Pancreas (tissue), 10 donors: ENCODE results near the gene UCKL1. TPM values are rescaled to one million over a fixed set of nuclear protein-coding genes. Genes with fewer than 3 reads are reported as not detected.

Source experiments
- ATAC-seq, 4 donors: fragments of 200-7000 bp; cut with Tn5 transposase; one replicate each; pipeline versions ENCODE4 v1.8.0 to v1.9.1; 2020; ENCODE audit warnings: mild to moderate bottlenecking in 4 of 4, moderate library complexity in 4 of 4
- DNase-seq, 6 donors: peaks; one replicate each; pipeline ENCODE4 v3.0.0-alpha.2; 2020
- FAIRE-seq: peaks from 2 replicates; lab custom pipeline; 2012; peaks lifted over from hg19 to GRCh38; lab: Jason Lieb, UNC
- H3K27ac ChIP-seq, 4 donors: fragments of 200-600 bp; sonication (generic); 1 replicate in 3 of 4; 2 replicates in 1 of 4; pipeline versions ENCODE4 v1.5.0 to v1.8.0; 2020
- H3K27me3 ChIP-seq, 4 donors: fragments of 200-600 bp; one replicate each; pipeline ENCODE4 v1.8.0; 2021
- H3K36me3 ChIP-seq, 3 donors: fragments of 200-600 bp; sonication (generic) in 1 of 3; one replicate each; pipeline versions ENCODE4 v1.5.0 to v1.8.0; 2020 to 2021
- H3K4me1 ChIP-seq, 3 donors: fragments of 200-600 bp; one replicate each; pipeline ENCODE4 v1.8.0; 2021
- H3K4me3 ChIP-seq, 4 donors: fragments of 200-600 bp; sonication (generic) in 2 of 4; one replicate each; pipeline versions ENCODE4 v1.5.0 to v1.8.0; 2020 to 2021
- H3K9me3 ChIP-seq, 4 donors: fragments of 200-600 bp; one replicate each; pipeline ENCODE4 v1.8.0; 2021
- WGBS, 2 donors: extraction: QIAGEN DNeasy Blood & Tissue Kit; methylation state at CpG; one replicate each; pipeline ENCODE4 v1.1.7; 2013; 5-methylcytosine and 5-hydroxymethylcytosine counted together
- intact Hi-C, 3 donors: fragments of 100-400 bp; cut with DNase I; formaldehyde crosslinking; loops; one replicate each; pipeline versions ENCODE4 v1.11.1 to v1.14.2; 2022
- polyA plus RNA-seq, 2 donors: library from polyadenylated mRNA; stranded (reverse); fragments of 200-250 nt; gene quantifications; one replicate each; pipeline ENCODE4 v1.2.3, GENCODE V29; 2013
- total RNA-seq, 6 donors: library from RNA; stranded (reverse); fragmentation: NEBNext Ultra II Directional in 4 of 6; extraction: Animal tissue kit (Norgen Biotek cat#: 25700) in 4 of 6; gene quantifications; one replicate each; pipeline versions ENCODE4 v1.2.1 to v1.2.4, GENCODE V29; 2021 to 2023
- TF ChIP-seq, protein P1 (sequence below), 4 donors: fragments of 200-600 bp; sonication (generic) in 3 of 4; IDR thresholded peaks; one replicate each; pipeline versions ENCODE4 v1.5.0 to v1.8.0; 2021; ENCODE audit warnings: antibody characterized with exemption in 4 of 4
- donor health status: healthy with polysubstance abuse.
- donor health status: DM: no; HTN: no; CAD: no; lungs with moderate emphysema.
- donor health status: DM: no; HTN: no; CAD: no.
- donor health status: control.
- donor health status: control.
- donor health status: Bipolar disorder and iron deficiency.
- donor health status: DM: yes; HTN: yes; CAD: no.
- donor health status: DM: no; HTN: no; CAD: no.
- donor health status: DM: no; HTN: no; CAD: no.
- donor health status: DM: yes; HTN: yes; CAD: no.

Gene UCKL1
- total and polyA plus RNA-seq, 8 donors, result 13.9 to 84.7 (median 18.1) TPM

DNA sequence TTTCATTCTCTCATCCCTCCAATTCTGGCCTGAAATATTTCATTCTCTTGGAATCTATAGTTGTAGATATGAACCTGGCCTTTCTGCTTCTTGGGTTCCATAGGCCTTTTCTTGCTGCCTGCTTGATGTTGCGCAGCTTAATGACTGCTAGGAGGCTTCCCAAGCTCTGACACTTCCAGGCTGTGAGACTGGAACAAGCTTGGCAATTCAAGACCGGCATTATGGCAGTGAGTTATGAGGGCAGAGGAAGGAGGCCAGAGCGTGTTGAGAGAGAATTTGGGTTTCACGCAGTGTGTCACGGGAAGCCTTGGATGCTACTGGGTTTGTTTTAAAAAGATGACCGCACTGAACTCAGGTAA lies 62.2 kb downstream of the UCKL1 start:
- Histone ChIP-seq H3K36me3 (peaks cover 0 to 25% (median 0%) of the 10 kb centered on the region in 3 donors), H3K27ac (peak overlapping the region in 2 of 4 donors; percentile 39 to 41), H3K9me3 (no peaks in the 10 kb centered on the region), H3K27me3 (no peaks in the 10 kb centered on the region), H3K4me3 (peak overlapping the region in 2 of 4 donors; percentile 59 to 64), H3K4me1 (peaks cover 20 to 22% (median 20%) of the 10 kb centered on the region in 3 donors)
- TF ChIP-seq, protein P1, sequence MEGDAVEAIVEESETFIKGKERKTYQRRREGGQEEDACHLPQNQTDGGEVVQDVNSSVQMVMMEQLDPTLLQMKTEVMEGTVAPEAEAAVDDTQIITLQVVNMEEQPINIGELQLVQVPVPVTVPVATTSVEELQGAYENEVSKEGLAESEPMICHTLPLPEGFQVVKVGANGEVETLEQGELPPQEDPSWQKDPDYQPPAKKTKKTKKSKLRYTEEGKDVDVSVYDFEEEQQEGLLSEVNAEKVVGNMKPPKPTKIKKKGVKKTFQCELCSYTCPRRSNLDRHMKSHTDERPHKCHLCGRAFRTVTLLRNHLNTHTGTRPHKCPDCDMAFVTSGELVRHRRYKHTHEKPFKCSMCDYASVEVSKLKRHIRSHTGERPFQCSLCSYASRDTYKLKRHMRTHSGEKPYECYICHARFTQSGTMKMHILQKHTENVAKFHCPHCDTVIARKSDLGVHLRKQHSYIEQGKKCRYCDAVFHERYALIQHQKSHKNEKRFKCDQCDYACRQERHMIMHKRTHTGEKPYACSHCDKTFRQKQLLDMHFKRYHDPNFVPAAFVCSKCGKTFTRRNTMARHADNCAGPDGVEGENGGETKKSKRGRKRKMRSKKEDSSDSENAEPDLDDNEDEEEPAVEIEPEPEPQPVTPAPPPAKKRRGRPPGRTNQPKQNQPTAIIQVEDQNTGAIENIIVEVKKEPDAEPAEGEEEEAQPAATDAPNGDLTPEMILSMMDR (IDR thresholded peaks at IDR 0.05), result no peak
- intact Hi-C loops, result no loop called here
- FAIRE-seq (no peak), DNase-seq (no peak), ATAC-seq (no peak)
- 22 to 24% methylated on average over 6 of the region's 6 CpGs for WGBS, 2 donors

DNA sequence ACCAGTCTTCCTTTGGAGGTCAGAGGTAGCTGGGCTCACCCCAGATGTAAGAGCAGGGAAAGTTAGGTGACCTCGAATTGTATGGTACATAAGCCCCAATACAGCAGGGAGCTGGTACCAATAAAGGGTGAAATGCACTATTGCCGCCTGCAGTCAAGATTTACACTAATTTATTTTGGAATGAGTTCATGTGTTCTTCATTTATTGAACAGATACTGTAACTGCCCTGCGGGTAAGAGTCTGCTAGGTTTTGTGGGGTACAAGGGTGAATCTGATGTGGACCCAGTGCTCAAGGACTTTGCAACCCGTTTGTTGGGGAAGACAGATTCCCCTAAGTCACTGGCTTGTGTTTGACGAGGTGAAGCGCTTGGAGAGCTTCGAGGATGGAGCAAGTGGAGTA lies 63.8 kb downstream of the UCKL1 start:
- Histone ChIP-seq H3K9me3 (no peaks in the 10 kb centered on the region), H3K36me3 (peaks cover 0 to 25% (median 0%) of the 10 kb centered on the region in 3 donors), H3K4me1 (peaks cover 6 to 8% (median 6%) of the 10 kb centered on the region in 3 donors), H3K4me3 (no peak overlapping the region), H3K27me3 (no peaks in the 10 kb centered on the region), H3K27ac (no peak overlapping the region)
- intact Hi-C loops, result no loop called here
- TF ChIP-seq, protein P1 (IDR thresholded peaks at IDR 0.05), result no peak
- ATAC-seq, result no peak
- DNase-seq, result no peak
- no peak for FAIRE-seq
- WGBS, 2 donors, result 79 to 89% methylated on average over 7 of the region's 7 CpGs

DNA sequence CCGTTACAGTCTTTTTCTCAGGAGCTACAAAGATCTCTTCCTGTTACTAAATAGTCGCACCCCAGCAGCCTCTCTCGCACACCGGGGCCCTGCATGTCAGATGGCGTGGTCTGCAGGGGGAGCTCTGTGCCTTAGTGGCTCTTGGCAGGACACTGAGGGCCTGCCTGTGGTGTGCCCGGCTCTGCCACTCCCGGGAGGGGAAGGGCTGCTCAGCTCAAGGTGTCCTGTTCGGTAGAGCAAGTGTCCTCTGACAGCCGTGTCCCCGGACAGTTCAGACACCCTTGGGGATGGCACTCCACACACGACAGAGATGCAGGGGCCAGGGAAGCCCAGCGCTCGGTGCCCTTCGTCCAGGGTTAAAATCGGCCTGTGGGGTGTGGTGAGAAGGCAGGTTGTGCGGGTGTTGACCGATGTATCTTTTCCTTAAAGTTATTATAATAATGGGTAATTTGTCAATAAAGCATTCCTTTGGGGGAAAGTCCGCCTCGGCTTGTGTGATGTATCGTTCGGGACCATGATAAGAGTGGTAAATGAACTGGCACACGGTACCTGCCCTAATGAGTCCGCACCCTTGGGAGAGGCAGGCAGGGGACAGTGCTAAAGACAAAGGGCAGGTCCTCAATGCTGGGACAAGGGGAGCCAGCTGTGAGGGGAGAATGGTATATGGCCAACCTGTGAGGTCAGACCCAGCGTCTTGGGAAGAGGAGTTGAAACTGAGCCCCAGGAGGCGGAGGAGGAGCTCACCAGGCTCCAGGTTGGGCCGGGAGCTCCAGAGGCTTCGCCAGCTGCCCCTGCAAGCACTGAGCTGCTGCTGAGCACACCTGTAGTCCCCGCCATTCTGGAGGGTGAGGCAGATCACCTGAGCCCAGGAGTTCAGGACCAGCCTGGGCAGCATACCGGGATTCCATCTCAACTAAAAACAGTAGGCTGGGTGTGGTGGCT lies 64.9 kb downstream of the UCKL1 start:
- no peak for ATAC-seq
- no peaks in the 10 kb centered on the region for H3K4me1 ChIP-seq
- peaks cover 0 to 25% (median 0%) of the 10 kb centered on the region in 3 donors for H3K36me3 ChIP-seq
- H3K4me3 ChIP-seq, result no peak overlapping the region
- TF ChIP-seq, protein P1 (IDR thresholded peaks at IDR 0.05), result no peak
- DNase-seq, result no peak
- FAIRE-seq, result no peak
- no peaks in the 10 kb centered on the region for H3K27me3 ChIP-seq
- WGBS, 2 donors, result 88% methylated on average over 29 of the region's 29 CpGs
- intact Hi-C loops, result no loop called here
- H3K9me3 ChIP-seq, result no peaks in the 10 kb centered on the region
- H3K27ac ChIP-seq, result no peak overlapping the region

DNA sequence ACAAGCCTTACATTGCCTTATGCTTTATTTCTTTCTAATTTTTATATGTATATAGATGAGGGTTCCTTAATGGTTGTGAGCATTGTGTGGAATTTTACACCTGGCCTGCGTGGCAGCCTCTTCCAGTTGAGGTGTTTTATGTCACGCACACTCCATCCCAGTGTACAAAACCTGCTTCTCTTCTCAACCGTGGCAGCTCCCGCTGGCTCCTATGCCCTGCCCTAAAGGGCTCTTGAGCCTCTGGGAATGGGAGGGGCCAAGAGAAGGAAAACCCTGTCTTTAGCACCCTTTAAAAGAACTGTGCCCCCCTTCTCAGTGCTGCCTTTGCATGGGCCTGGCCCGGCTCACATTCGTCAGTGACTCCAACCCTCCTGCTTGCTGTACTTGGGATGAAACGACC lies 65.6 kb downstream of the UCKL1 start:
- TF ChIP-seq, protein P1 (IDR thresholded peaks at IDR 0.05), result no peak
- ATAC-seq, result no peak
- no peak overlapping the region for H3K27ac ChIP-seq

DNA sequence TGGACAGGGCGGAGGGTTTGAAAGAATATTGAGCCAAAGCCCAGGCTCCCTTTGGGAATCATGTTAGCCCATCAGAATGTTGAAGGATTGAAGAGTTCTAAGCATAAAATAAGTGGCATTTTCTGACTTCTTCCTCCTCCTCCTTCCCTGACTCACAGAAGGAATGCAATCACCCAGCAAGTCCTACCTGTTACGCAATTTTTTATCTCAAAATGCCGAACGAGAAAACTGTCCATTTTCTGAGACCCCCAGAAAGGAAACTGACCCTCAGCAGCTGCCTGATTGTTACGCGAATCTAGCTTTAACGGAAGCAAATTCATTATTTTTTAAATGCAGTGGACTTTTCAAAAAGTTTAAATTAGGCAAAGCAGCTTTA lies 66.0 kb downstream of the UCKL1 start:
- TF ChIP-seq, protein P1 (IDR thresholded peaks at IDR 0.05), result no peak
- intact Hi-C loops, result no loop called here
- H3K4me1 ChIP-seq, result no peaks in the 10 kb centered on the region
- ATAC-seq (no peak), FAIRE-seq (no peak), DNase-seq (no peak)
- H3K36me3 ChIP-seq, result peaks cover 0 to 25% (median 0%) of the 10 kb centered on the region in 3 donors
- no peaks in the 10 kb centered on the region for H3K9me3 ChIP-seq
- no peak overlapping the region for H3K27ac ChIP-seq
- no peak overlapping the region for H3K4me3 ChIP-seq
- no peaks in the 10 kb centered on the region for H3K27me3 ChIP-seq
- 84 to 86% methylated on average over 7 of the region's 7 CpGs for WGBS, 2 donors

More for the DNA sequence above, 65.6 kb downstream of the UCKL1 start:
- 87 to 89% methylated on average over 7 of the region's 7 CpGs for WGBS, 2 donors
- intact Hi-C loops, result no loop called here
- H3K36me3 ChIP-seq, result peaks cover 0 to 25% (median 0%) of the 10 kb centered on the region in 3 donors
- H3K4me1 ChIP-seq, result no peaks in the 10 kb centered on the region
- H3K27me3 ChIP-seq, result no peaks in the 10 kb centered on the region
- no peak overlapping the region for H3K4me3 ChIP-seq
- FAIRE-seq (no peak), DNase-seq (no peak)
- no peaks in the 10 kb centered on the region for H3K9me3 ChIP-seq
